Peyer's patch (tissue), 4 donors: Measurements from ENCODE around the gene MPP1.

Experiments used
- POLR2A ChIP-seq, 2 donors: fragments of 450-650 bp; IDR thresholded peaks; one replicate each; pipeline ENCODE4 v1.5.1; 2017; ENCODE audit warnings: antibody characterized with exemption in 2 of 2, mild to moderate bottlenecking in 2 of 2, moderate library complexity in 2 of 2
- TF ChIP-seq, protein P1 (sequence below), 6 experiments: fragments of 450-650 bp in 4 of 6; fragments of 200-600 bp in 2 of 6; sonication (generic) in 1 of 6; IDR thresholded peaks; one replicate each; pipeline ENCODE4 v1.5.1; 2017 to 2019; ENCODE audit warnings: antibody characterized with exemption in 6 of 6, mild to moderate bottlenecking in 3 of 6, moderate library complexity in 1 of 6

GRCh38 chrX:154833746-154834274 is 28.5 kb upstream of the MPP1 start:
- TF ChIP-seq, protein P1, sequence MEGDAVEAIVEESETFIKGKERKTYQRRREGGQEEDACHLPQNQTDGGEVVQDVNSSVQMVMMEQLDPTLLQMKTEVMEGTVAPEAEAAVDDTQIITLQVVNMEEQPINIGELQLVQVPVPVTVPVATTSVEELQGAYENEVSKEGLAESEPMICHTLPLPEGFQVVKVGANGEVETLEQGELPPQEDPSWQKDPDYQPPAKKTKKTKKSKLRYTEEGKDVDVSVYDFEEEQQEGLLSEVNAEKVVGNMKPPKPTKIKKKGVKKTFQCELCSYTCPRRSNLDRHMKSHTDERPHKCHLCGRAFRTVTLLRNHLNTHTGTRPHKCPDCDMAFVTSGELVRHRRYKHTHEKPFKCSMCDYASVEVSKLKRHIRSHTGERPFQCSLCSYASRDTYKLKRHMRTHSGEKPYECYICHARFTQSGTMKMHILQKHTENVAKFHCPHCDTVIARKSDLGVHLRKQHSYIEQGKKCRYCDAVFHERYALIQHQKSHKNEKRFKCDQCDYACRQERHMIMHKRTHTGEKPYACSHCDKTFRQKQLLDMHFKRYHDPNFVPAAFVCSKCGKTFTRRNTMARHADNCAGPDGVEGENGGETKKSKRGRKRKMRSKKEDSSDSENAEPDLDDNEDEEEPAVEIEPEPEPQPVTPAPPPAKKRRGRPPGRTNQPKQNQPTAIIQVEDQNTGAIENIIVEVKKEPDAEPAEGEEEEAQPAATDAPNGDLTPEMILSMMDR (IDR thresholded peaks at IDR 0.05), result no peak
- no peak for TF ChIP-seq POLR2A (IDR thresholded peaks at IDR 0.05)
